AML-193 (cell line): Measurements from ENCODE around the gene SLC37A4.
"Not testable (repeated sequence)": the region's sequence is repeated elsewhere in the genome, so short reads cannot be mapped to it uniquely, and the experiment has no call there.

Experiments used
- DNase-seq, 2 experiments: peaks; one replicate each; lab custom pipeline; 2025; lab: John Stamatoyannopoulos, UW

The SLC37A4 gene

DNA sequence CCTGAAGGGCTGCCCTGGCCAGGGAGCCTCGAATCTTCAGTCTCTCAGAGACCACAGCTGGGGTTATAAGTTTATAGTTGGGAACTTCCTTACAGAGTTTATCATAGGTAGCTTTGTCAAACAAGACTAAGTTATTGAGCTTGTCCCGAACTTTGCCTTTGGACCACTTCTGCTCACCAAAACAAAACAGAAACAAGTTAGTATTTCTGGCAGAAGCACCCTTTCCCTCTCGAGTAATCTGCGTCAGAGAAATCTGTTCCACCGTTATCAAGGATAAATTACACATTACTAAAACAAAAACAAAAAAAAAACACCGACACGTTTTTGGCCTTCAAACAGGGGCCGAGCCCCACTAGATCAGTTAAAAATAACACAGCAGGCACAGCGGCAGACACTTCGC is 13.3 kb downstream of the SLC37A4 start:
- DNase-seq, result not testable (repeated sequence)

DNA sequence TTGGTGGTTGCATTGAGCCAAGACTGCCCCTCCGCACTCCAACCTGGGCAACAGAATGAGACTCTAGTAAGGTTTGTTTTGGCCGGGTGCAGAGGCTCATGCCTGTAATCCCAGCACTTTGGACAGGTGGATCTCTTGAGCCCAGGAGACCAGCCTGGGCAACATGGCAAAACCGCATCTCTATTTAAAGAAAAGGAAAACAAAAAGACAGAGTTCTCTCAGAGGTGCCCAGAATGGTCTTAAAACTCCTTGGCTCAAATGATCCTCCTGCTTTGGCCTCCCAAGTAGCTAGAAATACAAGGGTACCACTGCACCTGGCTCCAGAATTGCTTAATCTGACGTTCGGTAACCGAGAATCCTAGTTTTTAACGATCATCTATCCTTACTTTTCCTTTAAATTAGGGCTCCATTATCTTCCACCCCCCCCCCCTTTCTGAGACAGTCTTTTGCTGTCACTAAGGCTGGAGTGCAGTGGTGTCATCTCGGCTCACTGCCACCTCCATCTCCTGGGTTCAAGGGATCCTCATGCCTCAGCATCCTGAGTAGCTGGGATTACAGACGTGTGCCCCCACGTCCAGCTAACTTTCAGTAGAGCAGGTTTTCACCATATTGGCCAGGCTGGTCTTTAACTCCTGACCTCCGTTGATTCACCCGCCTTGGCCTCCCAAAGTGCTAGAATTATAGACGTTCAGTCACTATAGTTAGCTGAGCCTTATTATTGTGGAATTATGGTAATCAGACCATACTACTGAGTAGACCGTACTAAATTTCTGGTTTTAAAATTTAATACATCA is 14.3 kb downstream of the SLC37A4 start:
- DNase-seq, result no peak

- DNase-seq, result no peak
These were observed 15.5 kb downstream of the SLC37A4 start for GRCh38 chr11:119015054-119015611.

DNA sequence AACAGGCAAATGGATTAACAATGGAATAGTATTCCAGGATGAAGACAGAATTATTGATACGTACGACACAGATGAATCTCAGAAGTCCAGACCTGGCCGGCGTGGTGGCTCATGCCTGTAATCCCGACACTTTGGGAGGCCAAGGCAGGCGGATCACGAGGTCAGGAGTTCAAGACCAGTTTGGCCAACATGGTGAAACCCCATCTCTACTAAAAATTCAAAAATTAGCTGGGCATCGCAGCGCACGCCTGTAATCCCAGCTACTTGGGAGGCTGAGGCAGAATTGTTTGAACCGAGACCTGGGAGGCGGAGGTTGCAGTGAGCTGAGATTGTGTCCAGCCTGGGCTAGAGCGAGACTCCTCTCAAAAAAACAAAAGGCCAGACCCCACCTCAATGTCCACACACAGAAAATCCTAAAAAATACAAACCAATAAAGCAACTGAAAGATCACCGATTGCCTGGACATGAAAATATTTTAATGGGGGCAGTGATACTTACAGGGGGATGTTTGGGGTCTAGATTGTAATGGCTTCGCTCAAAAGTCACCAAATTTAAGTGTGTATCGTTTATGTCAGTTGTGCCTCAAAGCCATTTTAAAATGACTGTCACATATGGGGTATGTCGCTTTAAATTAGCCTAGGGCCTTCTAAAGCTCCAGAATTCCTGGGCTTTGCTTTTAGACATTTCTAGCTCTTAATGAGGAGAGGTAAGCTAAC is 16.3 kb downstream of the SLC37A4 start:
- no peak for DNase-seq

GRCh38 chr11:119012629-119013170 is 18.0 kb downstream of the SLC37A4 start:
- no peak for DNase-seq

- no peak for DNase-seq
These were observed 19.1 kb downstream of the SLC37A4 start for GRCh38 chr11:119011476-119012053.

GRCh38 chr11:119006656-119007055 is 24.0 kb downstream of the SLC37A4 start:
- no peak for DNase-seq

- no peak for DNase-seq
These were observed 29.8 kb downstream of the SLC37A4 start for GRCh38 chr11:119000906-119001305.

- DNase-seq, result no peak
These were observed 31.9 kb downstream of the SLC37A4 start for GRCh38 chr11:118998822-118999221.

DNA sequence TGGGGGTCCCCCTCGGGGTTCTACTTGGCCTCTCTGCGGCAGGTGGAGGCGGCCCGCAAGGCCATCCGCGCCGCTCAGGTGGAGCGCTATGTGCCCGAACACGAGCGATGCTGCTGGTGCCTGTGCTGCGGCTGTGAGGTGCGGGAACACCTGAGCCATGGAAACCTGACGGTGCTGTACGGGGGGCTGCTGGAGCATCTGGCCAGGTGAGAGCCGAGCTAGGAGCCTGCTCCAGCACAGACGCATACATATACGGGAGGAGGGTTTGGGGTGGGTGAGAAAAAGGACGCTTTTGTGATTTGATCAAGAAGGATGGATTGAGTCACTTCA is 32.3 kb downstream of the SLC37A4 start:
- no peak for DNase-seq

DNA sequence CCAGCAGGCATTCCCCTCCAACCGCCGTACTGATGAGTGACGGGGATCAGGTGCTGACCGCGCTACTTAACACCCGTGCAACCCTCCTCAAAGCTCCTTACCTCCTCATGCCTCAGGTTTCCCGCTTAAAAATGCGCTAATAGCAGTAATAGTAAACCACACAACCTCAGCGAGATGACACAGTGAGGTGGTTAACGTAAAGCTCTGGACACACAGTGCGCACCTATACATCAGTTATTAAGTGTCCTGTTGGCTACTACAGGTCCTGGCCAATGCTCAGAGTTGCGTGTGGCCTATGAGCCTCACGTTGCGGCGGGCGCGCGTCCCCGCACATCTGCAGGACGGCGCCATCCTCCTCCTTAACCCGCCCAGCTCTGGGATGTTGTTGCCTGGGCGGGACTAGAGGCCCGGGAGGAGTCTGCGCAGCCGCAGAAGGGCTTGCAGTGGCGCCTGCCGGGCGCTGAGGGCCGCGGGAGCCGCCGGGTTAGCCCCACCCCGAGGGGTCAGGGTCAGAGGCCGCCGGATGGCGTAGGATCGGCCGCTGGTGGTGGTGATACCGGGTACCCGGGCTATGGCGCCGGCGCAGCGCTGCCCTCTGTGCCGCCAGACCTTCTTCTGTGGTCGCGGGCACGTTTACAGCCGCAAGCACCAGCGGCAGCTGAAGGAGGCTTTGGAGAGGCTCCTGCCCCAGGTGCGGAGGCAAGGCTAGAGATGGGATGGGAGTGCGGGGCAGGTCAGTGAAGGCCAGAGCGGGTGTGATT is 32.9 kb downstream of the SLC37A4 start, which contains the start of gene CENATAC:
Gene CENATAC (plus strand): TSS at position 512 of the 761 bp plus-strand sequence. CDS start 60 bp downstream, at position 572.
- peak; percentile 89 to 92 for DNase-seq

- DNase-seq, result peak; percentile 51 to 60
These were observed 33.6 kb downstream of the SLC37A4 start for GRCh38 chr11:118996926-118997626.

DNA sequence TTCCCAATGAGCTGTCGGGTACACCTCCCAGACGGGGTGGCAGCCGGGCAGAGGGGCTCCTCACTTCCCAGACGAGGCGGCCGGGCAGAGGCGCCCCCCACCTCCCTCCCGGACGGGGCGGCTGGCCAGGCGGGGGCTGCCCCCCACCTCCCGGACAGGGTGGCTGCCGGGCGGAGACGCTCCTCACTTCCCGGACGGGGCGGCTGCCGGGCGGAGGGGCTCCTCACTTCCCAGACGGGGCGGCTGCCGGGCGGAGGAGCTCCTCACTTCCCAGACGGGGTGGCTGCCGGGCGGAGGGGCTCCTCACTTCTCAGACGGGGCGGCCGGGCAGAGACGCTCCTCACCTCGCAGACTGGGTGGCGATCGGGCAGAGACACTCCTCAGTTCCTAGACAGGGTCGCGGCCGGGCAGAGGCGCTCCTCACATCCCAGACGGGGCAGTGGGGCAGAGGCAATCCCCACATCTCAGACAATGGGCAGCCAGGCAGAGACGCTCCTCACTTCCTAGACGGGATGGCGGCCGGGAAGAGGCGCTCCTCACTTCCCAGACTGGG is 39.1 kb downstream of the SLC37A4 start:
- DNase-seq, result not testable (repeated sequence)

GRCh38 chr11:118988280-118988679 is 42.4 kb downstream of the SLC37A4 start:
- DNase-seq, result no peak

DNA sequence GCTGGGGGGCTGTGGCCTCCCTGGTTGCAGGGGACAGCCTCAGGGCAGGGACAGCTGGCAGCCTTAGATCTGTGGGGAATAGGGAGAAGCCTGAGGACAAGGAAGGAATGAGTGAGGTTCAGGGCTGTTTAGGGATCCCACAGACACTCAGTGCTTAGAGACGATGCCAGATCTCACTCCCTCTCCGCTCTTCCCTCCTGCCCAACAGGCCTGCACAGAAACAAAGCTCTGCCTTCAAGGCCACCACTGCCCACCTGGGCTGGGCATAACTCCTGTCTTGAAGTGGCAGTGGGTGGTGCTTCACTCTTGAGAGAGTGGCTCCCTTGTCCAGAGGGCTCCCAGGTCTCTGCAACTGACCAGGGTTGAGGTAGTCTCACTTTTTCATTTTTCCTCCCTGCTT is 45.9 kb downstream of the SLC37A4 start:
- no peak for DNase-seq

DNA sequence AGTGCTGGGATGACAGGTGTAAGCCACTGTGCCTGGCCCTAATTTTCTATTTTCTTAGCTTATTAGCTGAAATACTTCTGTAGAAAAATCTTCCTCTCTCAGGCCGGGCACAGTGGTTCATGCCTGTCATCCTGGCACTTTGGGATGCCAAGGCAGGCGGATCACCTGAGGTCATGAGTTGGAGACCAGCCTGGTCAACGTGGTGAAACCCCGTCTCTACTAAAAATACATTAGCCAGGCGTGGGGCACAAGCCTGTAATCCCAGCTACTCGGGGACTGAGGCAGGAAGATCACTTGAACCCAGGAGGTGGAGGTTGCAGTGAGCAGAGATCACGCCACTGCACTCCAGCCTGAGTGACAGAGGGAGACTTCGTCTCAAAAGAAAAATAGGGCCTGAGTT is 46.3 kb downstream of the SLC37A4 start:
- DNase-seq, result not testable (repeated sequence)

- DNase-seq, result no peak
These were observed 50.3 kb downstream of the SLC37A4 start for GRCh38 chr11:118980191-118980881.

GRCh38 chr11:118979434-118979833 is 51.2 kb downstream of the SLC37A4 start:
- DNase-seq, result no peak

GRCh38 chr11:118975771-118976709 is 54.6 kb downstream of the SLC37A4 start:
- DNase-seq, result no peak
